ENCODE measurements around the gene CD69.

GRCh38 chr12:9796346-9796745 lies 35.6 kb upstream of the CD69 start:
- TF ChIP-seq, protein P1, sequence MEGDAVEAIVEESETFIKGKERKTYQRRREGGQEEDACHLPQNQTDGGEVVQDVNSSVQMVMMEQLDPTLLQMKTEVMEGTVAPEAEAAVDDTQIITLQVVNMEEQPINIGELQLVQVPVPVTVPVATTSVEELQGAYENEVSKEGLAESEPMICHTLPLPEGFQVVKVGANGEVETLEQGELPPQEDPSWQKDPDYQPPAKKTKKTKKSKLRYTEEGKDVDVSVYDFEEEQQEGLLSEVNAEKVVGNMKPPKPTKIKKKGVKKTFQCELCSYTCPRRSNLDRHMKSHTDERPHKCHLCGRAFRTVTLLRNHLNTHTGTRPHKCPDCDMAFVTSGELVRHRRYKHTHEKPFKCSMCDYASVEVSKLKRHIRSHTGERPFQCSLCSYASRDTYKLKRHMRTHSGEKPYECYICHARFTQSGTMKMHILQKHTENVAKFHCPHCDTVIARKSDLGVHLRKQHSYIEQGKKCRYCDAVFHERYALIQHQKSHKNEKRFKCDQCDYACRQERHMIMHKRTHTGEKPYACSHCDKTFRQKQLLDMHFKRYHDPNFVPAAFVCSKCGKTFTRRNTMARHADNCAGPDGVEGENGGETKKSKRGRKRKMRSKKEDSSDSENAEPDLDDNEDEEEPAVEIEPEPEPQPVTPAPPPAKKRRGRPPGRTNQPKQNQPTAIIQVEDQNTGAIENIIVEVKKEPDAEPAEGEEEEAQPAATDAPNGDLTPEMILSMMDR (conservative IDR thresholded peaks at IDR 0.05; ENCODE audit: low read length), result no peak
- TF ChIP-seq EZH2phosphoT487 (IDR thresholded peaks at IDR 0.05; ENCODE audit: borderline replicate concordance), result no peak
